ENCODE data around the gene GMNC.

Gene GMNC

DNA sequence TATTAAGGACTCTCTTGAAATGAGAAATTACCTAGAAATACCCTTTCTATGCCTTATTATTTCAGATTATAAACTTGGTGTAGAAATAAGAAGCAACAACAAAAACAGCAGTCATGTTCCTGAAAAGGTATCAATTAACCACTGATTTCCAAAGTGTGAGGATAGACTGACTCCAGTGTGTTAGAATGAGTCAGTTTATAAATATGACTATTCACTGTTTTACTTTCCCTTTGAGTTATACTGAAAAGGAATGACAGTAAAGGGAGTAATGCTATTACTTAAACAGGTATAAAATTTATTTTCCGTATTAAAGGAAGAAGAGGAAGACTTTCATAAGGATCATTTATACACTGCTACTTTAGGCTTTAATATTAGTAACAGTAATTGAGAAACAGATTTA lies 12.9 kb downstream of the GMNC start:
- no peak for DNase-seq (ENCODE audit: low read depth)

DNA sequence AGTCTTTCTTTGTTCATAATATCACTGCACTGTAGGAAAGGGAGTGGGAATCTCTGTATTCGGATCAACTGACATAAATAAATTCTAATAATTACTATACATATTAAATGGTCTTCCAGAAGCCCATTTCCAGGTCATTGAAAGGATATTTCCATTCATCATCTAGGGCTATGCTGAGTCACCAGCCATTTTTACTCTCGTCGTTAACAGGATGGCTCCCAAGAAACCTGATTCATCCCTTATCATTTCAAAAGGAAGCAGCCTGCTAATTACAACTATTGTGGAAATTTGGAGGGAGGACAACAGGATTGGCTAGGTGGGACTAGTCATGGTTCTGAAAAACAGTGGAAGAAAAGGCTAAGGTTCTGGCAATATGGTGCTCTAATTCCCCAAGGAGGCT lies 13.6 kb downstream of the GMNC start:
- no peak for DNase-seq (ENCODE audit: low read depth)

DNA sequence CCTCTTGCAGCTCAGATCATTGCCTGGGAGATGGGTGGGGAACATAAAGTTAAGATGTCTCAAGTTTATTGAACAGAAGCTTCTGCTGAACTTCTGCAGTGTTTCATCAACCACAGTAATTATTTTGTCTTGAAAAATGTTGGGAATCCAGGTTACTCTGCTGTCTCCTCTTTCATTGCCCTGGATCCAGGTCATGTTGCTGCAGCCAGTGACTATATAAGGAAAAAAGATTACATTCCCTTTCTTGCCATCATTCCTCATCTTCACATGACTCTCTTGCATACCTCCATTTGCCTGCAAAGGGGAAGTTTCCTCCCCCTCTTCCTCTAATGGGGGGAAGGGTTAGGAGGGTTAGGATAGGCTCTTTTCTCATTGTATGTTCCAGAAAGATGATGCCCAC lies 15.1 kb downstream of the GMNC start:
- DNase-seq (ENCODE audit: low read depth), result no peak

DNA sequence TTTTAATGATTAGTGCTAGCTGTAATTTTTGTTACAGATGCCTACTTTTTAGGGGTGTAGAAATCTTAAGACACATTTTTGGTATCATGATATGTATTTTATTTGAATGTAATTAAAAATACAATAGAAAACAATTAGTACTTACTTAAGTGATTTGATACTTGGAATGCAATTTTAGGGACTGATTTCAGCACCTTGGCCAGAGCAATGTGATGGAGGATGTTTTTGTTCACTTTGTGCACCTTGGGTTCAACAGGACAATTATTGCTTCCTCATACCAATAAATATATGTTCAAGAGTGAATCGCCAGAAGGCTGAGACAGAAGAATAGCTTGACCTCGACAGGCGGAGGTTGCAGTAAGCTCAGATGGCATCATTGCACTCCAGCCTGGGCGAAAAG lies 22.3 kb downstream of the GMNC start:
- DNase-seq (ENCODE audit: low read depth), result no peak

GRCh38 chr3:190831225-190831624 lies 31.3 kb downstream of the GMNC start:
- DNase-seq (ENCODE audit: low read depth), result no peak

- no peak for DNase-seq (ENCODE audit: low read depth)
These were observed 32.5 kb downstream of the GMNC start for GRCh38 chr3:190830031-190830430.

DNA sequence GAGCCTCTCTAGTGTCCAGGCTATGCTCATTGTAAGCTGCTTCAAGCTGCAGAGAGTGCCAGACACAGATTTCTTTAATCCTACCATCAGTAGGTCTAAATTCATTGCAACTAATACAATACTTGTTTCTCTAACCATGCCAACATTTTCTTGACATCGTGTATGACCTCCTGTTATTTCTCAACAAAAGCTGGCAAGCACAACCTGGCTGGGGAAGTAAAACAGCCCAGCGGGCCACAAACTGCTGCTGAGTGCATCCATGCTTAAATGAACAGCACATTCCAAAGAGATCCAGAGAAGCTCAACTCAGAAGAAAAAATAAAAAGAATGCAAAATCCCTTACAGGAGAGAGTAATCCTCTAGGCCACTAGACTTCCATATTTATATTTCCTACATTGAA lies 36.5 kb downstream of the GMNC start:
- DNase-seq (ENCODE audit: low read depth), result no peak

DNA sequence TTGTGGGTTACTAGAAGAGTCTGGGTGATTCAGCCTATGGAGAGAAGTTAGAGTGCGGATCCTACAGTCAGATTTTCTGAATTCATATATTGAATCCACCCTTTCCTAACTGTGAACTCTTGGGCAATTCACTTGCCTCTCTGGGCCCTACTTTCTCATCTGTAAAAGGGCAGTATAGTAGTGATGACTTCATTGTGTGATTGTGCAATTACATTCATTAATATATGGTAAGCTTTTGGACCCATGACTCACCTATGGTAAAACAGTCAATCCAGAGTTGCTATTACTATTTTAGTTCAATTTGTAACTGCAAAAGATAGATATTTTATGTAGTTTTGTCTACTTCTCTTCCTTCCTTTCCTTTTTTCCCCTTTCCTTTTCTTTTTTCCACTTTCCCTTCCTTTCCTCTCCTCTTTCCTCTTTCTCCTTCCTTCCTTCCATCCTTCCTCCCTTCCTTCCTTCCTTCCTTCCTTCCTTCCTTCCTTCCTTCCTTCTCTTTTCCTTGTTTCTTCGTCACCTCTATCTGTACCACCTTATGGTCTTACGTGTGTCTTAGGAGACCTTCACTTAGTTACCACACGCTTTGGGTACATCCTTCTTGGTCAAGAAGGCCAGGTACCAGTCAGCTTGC lies 37.0 kb downstream of the GMNC start:
- DNase-seq (ENCODE audit: low read depth), result no peak

DNA sequence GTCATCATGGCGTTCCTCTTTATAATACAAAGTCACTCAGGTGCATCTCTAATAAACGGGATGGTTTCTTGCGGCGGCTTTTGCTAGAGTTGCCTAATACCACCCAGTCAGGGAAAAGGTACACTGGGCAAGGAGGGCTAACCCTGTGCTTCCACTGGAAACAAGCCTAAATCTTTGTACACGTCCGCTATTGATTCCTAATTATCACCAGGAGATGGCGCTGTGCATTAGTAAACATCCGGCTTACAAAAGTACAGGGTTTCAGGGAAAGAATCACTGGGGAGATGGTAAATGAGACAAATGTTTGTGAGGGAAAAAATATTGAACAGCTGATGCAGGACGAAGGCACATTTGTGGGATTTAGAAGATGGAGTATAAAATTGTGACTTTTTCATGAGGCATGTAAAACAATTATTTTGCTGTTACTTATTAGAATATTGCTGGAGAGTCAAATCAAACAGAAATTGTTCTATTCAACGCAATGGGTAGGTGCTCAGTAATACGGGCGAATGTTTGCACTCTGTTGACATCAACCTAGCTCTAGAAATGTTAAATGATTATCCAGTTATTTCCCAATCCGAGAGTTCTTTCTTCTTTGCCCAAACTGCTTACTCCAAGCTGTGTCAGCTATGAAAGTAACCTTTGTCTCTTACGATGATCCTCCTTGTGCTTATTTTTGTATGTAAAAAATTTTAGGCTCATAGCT lies 50.6 kb downstream of the GMNC start:
- DNase-seq (ENCODE audit: low read depth), result no peak

GRCh38 chr3:190810957-190811356 lies 51.5 kb downstream of the GMNC start:
- DNase-seq (ENCODE audit: low read depth), result no peak

DNA sequence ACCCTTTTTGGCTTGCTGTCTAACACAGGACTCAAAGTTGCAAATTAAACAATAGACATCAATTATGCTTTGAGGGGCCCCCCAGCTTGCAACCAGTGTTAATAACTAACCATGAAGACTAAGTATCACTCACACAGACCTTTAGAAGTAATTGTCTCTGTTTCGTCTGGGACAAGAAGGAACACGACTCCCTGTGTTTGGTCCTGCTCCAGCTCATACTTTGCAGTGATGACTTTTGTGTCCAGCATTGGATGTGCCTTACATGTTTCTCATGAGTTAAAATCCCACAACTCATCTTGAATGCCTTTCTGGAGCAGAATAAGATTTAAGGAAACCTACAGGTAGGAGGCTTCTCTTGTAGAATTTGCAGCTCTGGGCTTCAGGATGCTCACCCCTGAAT lies 53.1 kb downstream of the GMNC start:
- no peak for DNase-seq (ENCODE audit: low read depth)

GRCh38 chr3:190807719-190808375 lies 54.6 kb downstream of the GMNC start:
- DNase-seq (ENCODE audit: low read depth), result no peak
